Esophagus muscularis mucosa (tissue), 4 donors: ENCODE data around the gene BDH1. TPM values are rescaled to one million over a fixed set of nuclear protein-coding genes. Genes with fewer than 3 reads are reported as not detected.
"Not testable (repeated sequence)": the region's sequence is repeated elsewhere in the genome, so short reads cannot be mapped to it uniquely, and the experiment has no call there.

Experiments used
- DNase-seq: peaks from one replicate; pipeline ENCODE4 v3.0.0-alpha.2; 2017; ENCODE audit errors: extremely low spot score
- H3K27ac ChIP-seq, 4 donors: fragments of 200-600 bp; sonication (generic); replicated peaks in 1 of 4; 1 replicate in 3 of 4; 2 replicates in 1 of 4; pipeline ENCODE4 v1.5.1; 2016 to 2019; ENCODE audit warnings: mild to moderate bottlenecking in 1 of 4
- H3K27me3 ChIP-seq, 4 donors: fragments of 200-600 bp; sonication (generic); one replicate each; pipeline versions ENCODE4 v1.5.1 to v1.6.0; 2016 to 2019
- H3K36me3 ChIP-seq, 4 donors: fragments of 200-600 bp; sonication (generic); one replicate each; pipeline ENCODE4 v1.5.1; 2016 to 2019
- H3K4me1 ChIP-seq, 4 donors: fragments of 200-600 bp; sonication (generic); one replicate each; pipeline ENCODE4 v1.5.1; 2016 to 2019
- H3K4me3 ChIP-seq, 4 donors: fragments of 200-600 bp; sonication (generic); 1 replicate in 2 of 4; 2 replicates in 2 of 4; pipeline ENCODE4 v1.5.1; 2016 to 2019; ENCODE audit warnings: mild to moderate bottlenecking in 4 of 4, moderate library complexity in 1 of 4
- H3K9me3 ChIP-seq, 4 donors: fragments of 200-600 bp; sonication (generic); 1 replicate in 3 of 4; 2 replicates in 1 of 4; pipeline ENCODE4 v1.5.1; 2016 to 2019
- EP300 ChIP-seq: sonication (generic); formaldehyde crosslinking; IDR thresholded peaks from one replicate; pipeline ENCODE4 v1.6.1; 2017; ENCODE audit warnings: antibody characterized with exemption
- POLR2A ChIP-seq: fragments of 450-650 bp; IDR thresholded peaks from one replicate; pipeline ENCODE4 v1.6.1; 2017; ENCODE audit warnings: antibody characterized with exemption, moderate library complexity, mild to moderate bottlenecking, low read depth
- POLR2AphosphoS5 ChIP-seq, 2 donors: sonication (generic); formaldehyde crosslinking; IDR thresholded peaks; one replicate each; pipeline ENCODE4 v1.6.1; 2017; ENCODE audit warnings: antibody characterized with exemption in 2 of 2
- WGBS: methylation state at CpG from one replicate; pipeline ENCODE4 v1.1.5; 2018; 5-methylcytosine and 5-hydroxymethylcytosine counted together
- intact Hi-C: fragments of 100-400 bp; cut with DNase I; formaldehyde crosslinking; loops from one replicate; pipeline ENCODE4 v1.15.1; 2023
- total RNA-seq, 4 donors: library from RNA; depleted of rRNA; stranded (reverse); fragments of >200 nt; gene quantifications; one replicate each; pipeline versions ENCODE4 v1.1.0 to v1.2.1, GENCODE V29; 2016
- TF ChIP-seq, protein P1 (sequence below), 3 experiments: fragments of 200-600 bp in 2 of 3; fragments of 450-650 bp in 1 of 3; sonication (generic) in 2 of 3; IDR thresholded peaks; one replicate each; pipeline ENCODE4 v1.5.1; 2017 to 2019; ENCODE audit warnings: antibody characterized with exemption in 3 of 3, mild to moderate bottlenecking in 2 of 3, moderate library complexity in 1 of 3

BDH1 gene
- total RNA-seq, 4 donors from 2014 or later = 9.1 to 18.7 (median 14.6) TPM

DNA sequence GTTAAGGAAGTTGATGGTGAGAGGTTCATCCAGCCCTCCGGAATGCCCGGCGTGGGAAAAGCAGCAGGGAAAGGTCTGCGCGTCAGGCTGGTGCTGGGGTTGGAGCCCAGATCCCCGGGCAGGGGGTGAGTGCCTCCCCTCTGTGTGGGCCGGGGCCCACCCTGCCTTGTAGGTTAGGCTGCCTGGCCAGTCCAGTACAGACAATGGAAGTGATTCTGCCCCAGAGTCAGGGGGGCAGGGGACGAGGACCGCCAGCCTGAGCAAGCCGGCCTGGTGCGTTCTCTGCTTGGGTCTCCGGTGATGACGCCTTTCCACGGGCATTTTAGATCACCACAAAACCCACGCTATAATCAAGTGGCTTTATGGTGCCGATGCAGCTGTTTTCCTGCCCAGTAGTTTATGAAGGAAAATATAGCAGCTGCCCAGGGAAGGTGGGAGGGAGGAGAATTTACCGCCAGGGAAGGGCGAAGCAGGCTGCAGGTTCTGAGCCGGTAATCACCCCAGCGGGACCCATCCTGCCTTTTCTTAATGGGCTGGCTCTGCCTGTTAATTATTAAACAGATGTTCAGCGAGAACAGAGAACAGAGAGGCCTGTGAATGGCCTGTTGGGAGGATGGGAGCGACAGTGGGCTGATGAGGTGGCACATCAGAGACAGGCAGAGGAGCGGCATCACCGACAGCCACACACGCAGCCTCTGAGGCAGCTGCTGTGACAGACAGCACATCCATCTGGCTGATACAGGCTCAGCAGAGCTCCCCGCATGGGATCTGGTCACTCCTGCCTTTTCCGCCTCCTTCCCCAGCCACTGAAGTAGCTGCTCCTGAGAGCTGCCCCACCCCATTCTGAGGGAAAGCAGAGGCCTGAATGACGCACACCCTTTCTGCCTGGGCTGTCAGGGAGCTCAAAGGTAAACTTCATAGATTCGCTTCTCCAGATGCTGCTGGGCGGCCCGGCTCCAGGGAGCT, 35.2 kb downstream of the BDH1 start:
- Histone ChIP-seq H3K4me3 (no peak overlapping the region), H3K4me1 (no peaks in the 10 kb centered on the region), H3K27ac (no peak overlapping the region), H3K27me3 (no peaks in the 10 kb centered on the region), H3K9me3 (no peaks in the 10 kb centered on the region), H3K36me3 (peaks cover 0 to 36% (median 11%) of the 10 kb centered on the region in 4 donors)
- TF ChIP-seq POLR2A (no peak), POLR2AphosphoS5 (IDR thresholded peaks at IDR 0.05) (no peak), EP300 (no peak)
- TF ChIP-seq, protein P1, sequence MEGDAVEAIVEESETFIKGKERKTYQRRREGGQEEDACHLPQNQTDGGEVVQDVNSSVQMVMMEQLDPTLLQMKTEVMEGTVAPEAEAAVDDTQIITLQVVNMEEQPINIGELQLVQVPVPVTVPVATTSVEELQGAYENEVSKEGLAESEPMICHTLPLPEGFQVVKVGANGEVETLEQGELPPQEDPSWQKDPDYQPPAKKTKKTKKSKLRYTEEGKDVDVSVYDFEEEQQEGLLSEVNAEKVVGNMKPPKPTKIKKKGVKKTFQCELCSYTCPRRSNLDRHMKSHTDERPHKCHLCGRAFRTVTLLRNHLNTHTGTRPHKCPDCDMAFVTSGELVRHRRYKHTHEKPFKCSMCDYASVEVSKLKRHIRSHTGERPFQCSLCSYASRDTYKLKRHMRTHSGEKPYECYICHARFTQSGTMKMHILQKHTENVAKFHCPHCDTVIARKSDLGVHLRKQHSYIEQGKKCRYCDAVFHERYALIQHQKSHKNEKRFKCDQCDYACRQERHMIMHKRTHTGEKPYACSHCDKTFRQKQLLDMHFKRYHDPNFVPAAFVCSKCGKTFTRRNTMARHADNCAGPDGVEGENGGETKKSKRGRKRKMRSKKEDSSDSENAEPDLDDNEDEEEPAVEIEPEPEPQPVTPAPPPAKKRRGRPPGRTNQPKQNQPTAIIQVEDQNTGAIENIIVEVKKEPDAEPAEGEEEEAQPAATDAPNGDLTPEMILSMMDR (IDR thresholded peaks at IDR 0.05) = no peak
- WGBS = 84% methylated on average over 29 of the region's 31 CpGs
- no peak for DNase-seq
- intact Hi-C loops = no loop called here

DNA sequence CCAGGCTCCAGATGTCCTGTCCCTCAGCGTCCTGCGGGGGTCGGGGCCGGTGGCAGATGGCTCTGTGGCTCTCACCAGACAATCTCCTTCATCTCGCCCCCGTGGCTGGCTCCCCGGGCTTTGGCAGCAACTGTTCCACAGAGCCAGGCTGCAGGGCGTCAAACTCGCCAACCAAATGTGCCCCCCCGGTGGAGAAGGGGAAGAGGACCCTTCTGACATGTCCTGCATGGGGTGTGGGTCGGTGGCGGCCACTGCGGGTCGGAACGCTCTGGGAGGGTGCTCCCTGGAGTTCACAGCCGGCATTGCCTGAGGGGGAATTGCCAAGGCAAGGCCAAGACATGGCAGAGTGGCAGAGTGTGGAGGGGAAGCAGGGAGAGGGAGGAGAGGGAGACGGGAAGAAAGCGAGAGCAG, 36.0 kb downstream of the BDH1 start:
- no peak for DNase-seq
- Histone ChIP-seq H3K4me3 (no peak overlapping the region), H3K9me3 (no peaks in the 10 kb centered on the region), H3K4me1 (no peaks in the 10 kb centered on the region), H3K27ac (no peak overlapping the region), H3K27me3 (no peaks in the 10 kb centered on the region), H3K36me3 (peaks cover 0 to 38% (median 8%) of the 10 kb centered on the region in 4 donors)
- intact Hi-C loops = no loop called here
- TF ChIP-seq EP300 (no peak), POLR2AphosphoS5 (IDR thresholded peaks at IDR 0.05) (no peak), POLR2A (no peak)
- TF ChIP-seq, protein P1 (IDR thresholded peaks at IDR 0.05) = no peak
- WGBS = 88% methylated on average over 18 of the region's 18 CpGs

DNA sequence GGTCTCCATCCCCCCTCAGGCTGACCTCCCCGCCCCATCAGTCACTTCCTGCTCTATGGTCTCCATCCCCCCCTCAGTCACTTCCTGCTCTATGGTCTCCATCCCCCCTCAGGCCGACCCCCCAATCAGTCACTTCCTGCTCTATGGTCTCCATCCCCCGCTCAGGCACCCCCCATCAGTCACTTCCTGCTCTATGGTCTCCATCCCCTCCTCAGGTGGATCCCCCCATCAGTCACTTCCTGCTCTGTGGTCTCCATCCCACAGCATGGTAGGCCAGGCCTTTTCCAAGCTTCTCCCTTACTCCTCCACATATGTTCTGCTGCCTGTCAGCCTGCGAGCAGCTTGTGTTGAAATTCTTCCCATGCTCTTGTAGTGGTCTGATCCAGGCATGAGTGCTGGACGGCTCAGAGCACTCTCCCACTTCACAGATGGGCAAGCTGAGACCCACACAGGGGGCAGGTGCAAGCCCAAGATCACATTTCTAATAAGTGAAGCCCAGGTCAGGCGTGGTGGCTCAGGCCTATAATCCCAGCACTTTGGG, 36.8 kb downstream of the BDH1 start:
- DNase-seq = no peak
- H3K4me1 ChIP-seq = no peaks in the 10 kb centered on the region
- intact Hi-C loops = no loop called here
- H3K9me3 ChIP-seq = no peaks in the 10 kb centered on the region
- no peak overlapping the region for H3K27ac ChIP-seq
- peaks cover 0 to 34% (median 7%) of the 10 kb centered on the region in 4 donors for H3K36me3 ChIP-seq
- H3K4me3 ChIP-seq = no peak overlapping the region
- no peak for TF ChIP-seq POLR2AphosphoS5 (IDR thresholded peaks at IDR 0.05)
- no peak for TF ChIP-seq POLR2A
- TF ChIP-seq, protein P1 (IDR thresholded peaks at IDR 0.05) = no peak
- no peak for TF ChIP-seq EP300
- 86% methylated on average over 6 of the region's 6 CpGs for WGBS
- no peaks in the 10 kb centered on the region for H3K27me3 ChIP-seq

DNA sequence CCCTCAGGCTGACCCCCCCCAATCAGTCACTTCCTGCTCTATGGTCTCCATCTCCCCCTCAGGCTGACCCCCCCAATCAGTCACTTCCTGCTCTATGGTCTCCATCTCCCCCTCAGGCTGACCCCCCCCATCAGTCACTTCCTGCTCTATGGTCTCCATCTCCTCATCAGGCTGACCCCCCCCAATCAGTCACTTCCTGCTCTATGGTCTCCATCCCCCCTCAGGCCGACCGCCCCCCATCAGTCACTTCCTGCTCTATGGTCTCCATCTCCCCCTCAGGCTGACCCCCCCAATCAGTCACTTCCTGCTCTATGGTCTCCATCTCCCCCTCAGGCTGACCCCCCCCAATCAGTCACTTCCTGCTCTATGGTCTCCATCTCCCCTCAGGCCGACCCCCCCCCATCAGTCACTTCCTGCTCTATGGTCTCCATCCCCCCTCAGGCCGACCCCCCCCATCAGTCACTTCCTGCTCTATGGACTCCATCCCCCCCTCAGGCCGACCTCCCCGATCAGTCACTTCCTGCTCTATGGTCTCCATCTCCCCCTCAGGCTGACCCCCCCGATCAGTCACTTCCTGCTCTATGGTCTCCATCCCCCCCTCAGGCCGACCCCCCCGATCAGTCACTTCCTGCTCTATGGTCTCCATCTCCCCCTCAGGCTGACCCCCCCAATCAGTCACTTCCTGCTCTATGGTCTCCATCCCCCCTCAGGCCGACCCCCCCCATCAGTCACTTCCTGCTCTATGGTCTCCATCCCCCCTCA, 37.7 kb downstream of the BDH1 start:
- DNase-seq, intact Hi-C loops: not testable (repeated sequence)
- WGBS = 60% methylated on average over 1 of the region's 10 CpGs

DNA sequence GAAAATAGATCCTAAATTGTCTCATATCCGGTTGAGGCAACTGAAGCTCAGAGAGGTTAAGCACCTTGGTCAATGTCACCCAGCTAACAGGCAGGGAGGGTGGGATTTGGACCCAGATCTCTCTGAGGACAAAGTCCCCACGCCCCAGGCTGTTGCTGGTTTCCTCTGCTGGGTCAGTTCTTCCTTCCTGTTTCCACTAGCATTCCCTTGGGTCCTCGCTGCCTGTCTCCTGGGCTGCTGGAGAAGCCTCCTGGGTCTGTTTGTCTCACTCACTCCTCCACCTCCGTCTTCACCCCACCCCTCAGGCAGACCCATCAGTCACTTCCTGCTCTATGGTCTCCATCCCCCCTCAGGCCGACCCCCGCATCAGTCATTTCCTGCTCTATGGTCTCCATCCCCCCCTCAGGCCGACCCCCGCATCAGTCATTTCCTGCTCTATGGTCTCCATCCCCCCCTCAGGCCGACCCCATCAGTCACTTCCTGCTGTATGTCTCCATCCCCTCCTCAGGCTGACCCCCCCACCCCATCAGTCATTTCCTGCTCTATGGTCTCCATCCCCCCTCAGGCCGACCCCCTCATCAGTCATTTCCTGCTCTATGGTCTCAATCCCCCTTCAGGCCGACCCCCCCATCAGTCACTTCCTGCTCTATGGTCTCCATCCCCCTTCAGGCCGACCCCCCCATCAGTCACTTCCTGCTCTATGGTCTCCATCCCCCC, 38.7 kb downstream of the BDH1 start:
- H3K4me1 ChIP-seq, H3K9me3 ChIP-seq, H3K4me3 ChIP-seq, intact Hi-C loops, H3K27me3 ChIP-seq, DNase-seq, H3K27ac ChIP-seq: not testable (repeated sequence)
- WGBS = 65% methylated on average over 11 of the region's 12 CpGs
- peaks cover 0 to 44% (median 11%) of the 10 kb centered on the region in 4 donors for H3K36me3 ChIP-seq

More for the DNA sequence above, 37.7 kb downstream of the BDH1 start:
- H3K9me3 ChIP-seq, H3K4me3 ChIP-seq, H3K4me1 ChIP-seq, H3K27me3 ChIP-seq, H3K27ac ChIP-seq: not testable (repeated sequence)
- peaks cover 0 to 41% (median 11%) of the 10 kb centered on the region in 4 donors for H3K36me3 ChIP-seq
